GM15510 (cell line): ENCODE data around the gene PFKFB3.

Experiments
- POLR2A ChIP-seq: IDR thresholded peaks from 3 replicates; pipeline ENCODE4 v1.6.1; 2011; ENCODE audit warnings: borderline replicate concordance; ENCODE audit not compliant: insufficient read length; ENCODE audit errors: extremely low read depth

PFKFB3 gene

GRCh38 chr10:6211671-6212635 lies 9.2 kb downstream of the PFKFB3 start:
- TF ChIP-seq POLR2A, result no peak

- TF ChIP-seq POLR2A, result no peak
Observed at GRCh38 chr10:6212806-6213205, 10.1 kb downstream of the PFKFB3 start.

GRCh38 chr10:6213257-6213905 lies 10.6 kb downstream of the PFKFB3 start:
- no peak for TF ChIP-seq POLR2A

DNA sequence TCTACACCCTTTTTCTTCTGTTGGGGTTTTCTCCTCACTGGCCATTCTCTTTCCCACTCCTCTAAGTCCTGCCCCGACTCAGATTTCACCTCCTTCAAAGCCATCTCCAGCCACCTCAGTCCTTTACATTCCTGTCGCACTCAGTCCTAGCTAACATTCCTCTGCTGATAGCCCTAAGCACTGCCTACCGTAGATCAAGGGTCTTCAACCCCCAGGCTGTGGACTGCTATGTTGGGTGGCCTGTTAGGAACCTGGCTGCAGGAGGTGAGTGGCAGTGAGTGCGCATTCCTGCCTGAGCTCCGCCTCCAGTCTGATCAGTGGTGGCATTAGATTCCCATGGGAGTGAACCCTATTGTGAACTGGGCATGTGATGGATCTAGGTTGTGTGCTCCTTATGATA lies 11.2 kb downstream of the PFKFB3 start:
- TF ChIP-seq POLR2A, result no peak

GRCh38 chr10:6214612-6215011 lies 11.9 kb downstream of the PFKFB3 start:
- TF ChIP-seq POLR2A, result no peak

DNA sequence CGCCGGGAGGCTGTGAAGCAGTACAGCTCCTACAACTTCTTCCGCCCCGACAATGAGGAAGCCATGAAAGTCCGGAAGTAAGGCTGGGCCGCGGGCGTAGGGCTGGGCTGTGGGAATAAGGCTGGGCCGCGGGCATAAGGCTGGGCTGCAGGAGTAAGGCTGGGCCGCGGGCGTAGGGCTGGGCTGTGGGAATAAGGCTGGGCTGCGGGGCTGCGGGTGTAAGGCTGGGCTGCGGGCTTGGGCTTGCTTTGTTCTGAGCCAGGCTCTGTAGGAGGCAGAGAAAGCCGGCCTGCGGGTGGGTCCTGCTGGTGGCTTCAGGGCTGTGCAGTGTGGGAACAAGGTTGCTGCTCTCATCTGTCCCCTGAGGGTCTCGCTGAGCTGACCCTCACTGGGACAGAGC lies 12.5 kb downstream of the PFKFB3 start:
- TF ChIP-seq POLR2A, result no peak

GRCh38 chr10:6215683-6216484 lies 13.2 kb downstream of the PFKFB3 start:
- TF ChIP-seq POLR2A, result no peak

GRCh38 chr10:6216916-6217315 lies 14.2 kb downstream of the PFKFB3 start:
- TF ChIP-seq POLR2A, result no peak

DNA sequence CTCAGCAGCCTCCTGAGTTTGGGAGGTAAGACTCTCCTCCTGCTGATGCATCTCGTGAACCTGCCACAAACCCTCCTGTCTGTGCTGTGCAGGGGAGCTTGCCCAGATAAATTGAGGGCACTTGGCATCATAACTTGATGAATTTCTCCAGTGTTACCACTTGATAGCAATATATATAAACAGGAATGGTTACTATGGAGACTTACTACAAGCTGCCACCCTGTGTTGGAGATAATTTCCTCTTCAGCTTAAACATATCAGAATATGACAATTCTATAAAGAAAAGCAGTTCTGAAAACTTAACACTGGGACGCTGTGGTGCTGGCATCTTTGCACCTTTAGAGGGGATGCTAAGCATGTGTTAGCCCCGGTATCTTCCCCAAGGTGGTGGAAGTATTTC lies 14.9 kb downstream of the PFKFB3 start:
- no peak for TF ChIP-seq POLR2A

GRCh38 chr10:6218692-6219493 lies 16.2 kb downstream of the PFKFB3 start:
- no peak for TF ChIP-seq POLR2A

GRCh38 chr10:6219494-6219836 lies 16.7 kb downstream of the PFKFB3 start:
- no peak for TF ChIP-seq POLR2A

DNA sequence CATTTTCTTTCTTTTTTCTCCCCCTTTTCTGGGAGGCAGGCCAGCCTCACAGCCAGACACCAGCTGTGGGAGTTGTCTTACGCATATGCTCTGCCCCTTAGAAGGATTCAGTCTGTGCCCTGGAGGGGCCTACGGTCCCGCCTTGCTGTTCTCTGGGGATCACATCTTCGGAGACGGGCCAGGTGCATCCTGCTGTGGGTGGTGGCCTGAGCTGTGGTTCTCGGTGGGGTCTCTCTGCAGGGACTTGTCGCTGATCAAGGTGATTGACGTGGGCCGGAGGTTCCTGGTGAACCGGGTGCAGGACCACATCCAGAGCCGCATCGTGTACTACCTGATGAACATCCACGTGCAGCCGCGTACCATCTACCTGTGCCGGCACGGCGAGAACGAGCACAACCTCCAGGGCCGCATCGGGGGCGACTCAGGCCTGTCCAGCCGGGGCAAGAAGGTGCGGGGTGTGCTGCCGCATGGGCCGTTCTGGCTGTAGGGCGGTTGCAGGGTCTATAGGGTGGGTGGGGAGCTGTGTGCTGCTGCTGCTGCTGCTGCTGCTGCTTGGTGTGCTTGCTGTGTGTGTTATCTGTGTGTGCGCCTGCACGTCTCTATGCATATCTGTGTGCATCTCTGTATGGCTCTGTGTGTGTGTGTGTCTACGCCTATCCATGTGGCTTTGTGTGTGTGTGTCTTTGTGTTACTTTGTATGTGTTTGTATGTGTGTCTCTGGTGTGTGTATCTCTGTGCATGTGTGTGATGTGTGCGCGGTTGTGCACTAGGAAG lies 17.9 kb downstream of the PFKFB3 start:
- TF ChIP-seq POLR2A, result no peak

GRCh38 chr10:6221192-6221940 lies 18.6 kb downstream of the PFKFB3 start:
- no peak for TF ChIP-seq POLR2A
